Adipocyte (in vitro differentiated cells): ENCODE data around the gene CD7.

Experiments used
- DNase-seq: peaks from one replicate; pipeline ENCODE4 v3.0.0-alpha.2; 2015; ENCODE audit warnings: low read depth
- H3K27me3 ChIP-seq: replicated peaks from 2 replicates; pipeline ENCODE4 v1.7.0; 2013; ENCODE audit warnings: mild to moderate bottlenecking, low read length, moderate library complexity; ENCODE audit not compliant: control insufficient read depth, insufficient read depth
- H3K36me3 ChIP-seq: 2 replicates; pipeline ENCODE4 v1.7.0; 2013; ENCODE audit warnings: low read length, mild to moderate bottlenecking, moderate library complexity; ENCODE audit not compliant: control insufficient read depth, insufficient read depth, severe bottlenecking
- H3K4me1 ChIP-seq: 2 replicates; pipeline ENCODE4 v1.7.0; 2013; ENCODE audit warnings: mild to moderate bottlenecking, low read length, moderate library complexity; ENCODE audit not compliant: control insufficient read depth, insufficient read depth
- H3K4me3 ChIP-seq: 2 replicates; pipeline ENCODE4 v1.7.0; 2013; ENCODE audit warnings: mild to moderate bottlenecking, low read length, moderate library complexity
- H3K9ac ChIP-seq: 2 replicates; pipeline ENCODE4 v1.7.0; 2013; ENCODE audit warnings: mild to moderate bottlenecking, low read length, moderate library complexity
- H3K9me3 ChIP-seq: 2 replicates; pipeline ENCODE4 v1.7.0; 2013; ENCODE audit warnings: mild to moderate bottlenecking, low read length, moderate library complexity; ENCODE audit not compliant: control insufficient read depth

CD7 gene

GRCh38 chr17:82331345-82331939 is 14.0 kb upstream of the CD7 start:
- Histone ChIP-seq H3K27me3 (no peaks in the 10 kb centered on the region), H3K9me3 (no peaks in the 10 kb centered on the region), H3K36me3 (no peaks in the 10 kb centered on the region), H3K4me1 (peaks cover 35% of the 10 kb centered on the region), H3K9ac (no peak overlapping the region), H3K4me3 (no peak overlapping the region)
- no peak for DNase-seq

GRCh38 chr17:82330322-82331239 is 13.2 kb upstream of the CD7 start:
- no peaks in the 10 kb centered on the region for H3K9me3 ChIP-seq
- H3K27me3 ChIP-seq = no peaks in the 10 kb centered on the region
- peaks cover 35% of the 10 kb centered on the region for H3K4me1 ChIP-seq
- H3K36me3 ChIP-seq = no peaks in the 10 kb centered on the region
- DNase-seq = peak; percentile 68
- H3K9ac ChIP-seq = peak overlapping the region; percentile 39
- H3K4me3 ChIP-seq = no peak overlapping the region

- Histone ChIP-seq H3K4me1 (peaks cover 28% of the 10 kb centered on the region), H3K4me3 (no peak overlapping the region), H3K9ac (no peak overlapping the region), H3K27me3 (no peaks in the 10 kb centered on the region), H3K36me3 (no peaks in the 10 kb centered on the region), H3K9me3 (no peaks in the 10 kb centered on the region)
- DNase-seq = no peak
Observed at GRCh38 chr17:82329683-82330321, 12.4 kb upstream of the CD7 start.

GRCh38 chr17:82328994-82329507 is 11.6 kb upstream of the CD7 start:
- Histone ChIP-seq H3K9ac (no peak overlapping the region), H3K4me1 (peaks cover 21% of the 10 kb centered on the region), H3K9me3 (no peaks in the 10 kb centered on the region), H3K36me3 (no peaks in the 10 kb centered on the region), H3K27me3 (no peaks in the 10 kb centered on the region), H3K4me3 (no peak overlapping the region)
- DNase-seq = no peak

GRCh38 chr17:82328141-82328993 is 11.0 kb upstream of the CD7 start:
- no peak overlapping the region for H3K4me3 ChIP-seq
- no peaks in the 10 kb centered on the region for H3K27me3 ChIP-seq
- no peaks in the 10 kb centered on the region for H3K9me3 ChIP-seq
- no peak overlapping the region for H3K9ac ChIP-seq
- DNase-seq = no peak
- H3K36me3 ChIP-seq = no peaks in the 10 kb centered on the region
- H3K4me1 ChIP-seq = peaks cover 20% of the 10 kb centered on the region

- Histone ChIP-seq H3K9ac (no peak overlapping the region), H3K27me3 (no peaks in the 10 kb centered on the region), H3K4me3 (no peak overlapping the region), H3K9me3 (no peaks in the 10 kb centered on the region), H3K4me1 (peaks cover 17% of the 10 kb centered on the region), H3K36me3 (no peaks in the 10 kb centered on the region)
- no peak for DNase-seq
Observed at GRCh38 chr17:82327757-82328140, 10.3 kb upstream of the CD7 start.

- peaks cover 13% of the 10 kb centered on the region for H3K4me1 ChIP-seq
- no peaks in the 10 kb centered on the region for H3K27me3 ChIP-seq
Observed at GRCh38 chr17:82327289-82327688, 9.9 kb upstream of the CD7 start.

GRCh38 chr17:82325286-82326180 is 8.1 kb upstream of the CD7 start:
- H3K27me3 ChIP-seq = no peaks in the 10 kb centered on the region
- H3K4me3 ChIP-seq = no peak overlapping the region
- H3K4me1 ChIP-seq = peaks cover 6% of the 10 kb centered on the region

More at GRCh38 chr17:82327289-82327688, 9.9 kb upstream of the CD7 start:
- Histone ChIP-seq H3K9me3 (no peaks in the 10 kb centered on the region), H3K36me3 (no peaks in the 10 kb centered on the region), H3K9ac (no peak overlapping the region), H3K4me3 (no peak overlapping the region)
- DNase-seq = no peak

GRCh38 chr17:82324566-82325285 is 7.3 kb upstream of the CD7 start:
- Histone ChIP-seq H3K4me3 (no peak overlapping the region), H3K27me3 (no peaks in the 10 kb centered on the region)
- DNase-seq = no peak

More at GRCh38 chr17:82325286-82326180, 8.1 kb upstream of the CD7 start:
- Histone ChIP-seq H3K36me3 (no peaks in the 10 kb centered on the region), H3K9me3 (no peaks in the 10 kb centered on the region), H3K9ac (no peak overlapping the region)
- no peak for DNase-seq

More at GRCh38 chr17:82324566-82325285, 7.3 kb upstream of the CD7 start:
- Histone ChIP-seq H3K9me3 (no peaks in the 10 kb centered on the region), H3K36me3 (no peaks in the 10 kb centered on the region), H3K9ac (no peak overlapping the region), H3K4me1 (no peaks in the 10 kb centered on the region)
